GM12874 (cell line): ENCODE results near the gene ECEL1.

Experiments
- CTCF ChIP-seq: IDR thresholded peaks from 2 replicates; pipeline ENCODE4 v1.5.1; 2011; ENCODE audit warnings: low read depth, mild to moderate bottlenecking, control low read depth, low read length, moderate library complexity; ENCODE audit not compliant: insufficient read depth

The ECEL1 gene

GRCh38 chr2:232479341-232480200 lies 8.1 kb downstream of the ECEL1 start:
- no peak for TF ChIP-seq CTCF

- TF ChIP-seq CTCF, result no peak
Observed at GRCh38 chr2:232478571-232479340, 8.9 kb downstream of the ECEL1 start.

GRCh38 chr2:232477751-232478510 lies 9.7 kb downstream of the ECEL1 start:
- no peak for TF ChIP-seq CTCF

GRCh38 chr2:232476791-232477190 lies 10.8 kb downstream of the ECEL1 start:
- no peak for TF ChIP-seq CTCF

GRCh38 chr2:232476045-232476444 lies 11.6 kb downstream of the ECEL1 start:
- no peak for TF ChIP-seq CTCF

- TF ChIP-seq CTCF, result no peak
Observed at GRCh38 chr2:232473467-232473890, 14.2 kb downstream of the ECEL1 start.

GRCh38 chr2:232466221-232466620 lies 21.4 kb downstream of the ECEL1 start:
- no peak for TF ChIP-seq CTCF
